HL-60 (cell line): ENCODE results near the gene LAMB3. TPM values are rescaled to one million over a fixed set of nuclear protein-coding genes. Genes with fewer than 3 reads are reported as not detected.

ENCODE experiments used
- DNase-seq, 2 experiments: peaks; one replicate each; pipeline ENCODE4 v3.0.0-alpha.2; 2010 to 2020; ENCODE audit warnings: low read depth in 1 of 2, low spot score in 1 of 2
- H3K27ac ChIP-seq: fragments of 250-450 bp; sonication (Bioruptor Pico); replicated peaks from 2 replicates; pipeline ENCODE4 v1.5.1; 2020; ENCODE audit warnings: mild to moderate bottlenecking, moderate library complexity
- H3K27me3 ChIP-seq: fragments of 250-450 bp; sonication (Bioruptor Pico); 2 replicates; pipeline ENCODE4 v1.5.1; 2021; ENCODE audit warnings: mild to moderate bottlenecking, moderate library complexity; ENCODE audit not compliant: insufficient read depth, poor library complexity, severe bottlenecking
- H3K4me3 ChIP-seq: replicated peaks from 2 replicates; pipeline ENCODE4 v1.5.1; 2011; ENCODE audit warnings: mild to moderate bottlenecking, control low read depth, low read length; ENCODE audit not compliant: insufficient read depth
- GABPA ChIP-seq: IDR thresholded peaks from 2 replicates; pipeline ENCODE4 v1.6.1; 2012; ENCODE audit warnings: low read depth
- POLR2AphosphoS5 ChIP-seq: IDR thresholded peaks from 2 replicates; pipeline ENCODE4 v1.6.1; 2012; ENCODE audit warnings: low read depth
- SPI1 ChIP-seq: IDR thresholded peaks from 2 replicates; pipeline ENCODE4 v1.6.1; 2012; ENCODE audit warnings: low read depth, mild to moderate bottlenecking, borderline replicate concordance
- microRNA-seq: library from miRNA; unstranded; fragments of <30 nt; microRNA quantifications from one replicate; pipeline ENCODE4, GENCODE V29; 2018
- TF ChIP-seq, protein P1 (sequence below): IDR thresholded peaks from one replicate; pipeline ENCODE4 v1.5.1; 2011; ENCODE audit warnings: low read length, control low read depth, inconsistent platforms; ENCODE audit not compliant: insufficient read depth

LAMB3 gene

DNA sequence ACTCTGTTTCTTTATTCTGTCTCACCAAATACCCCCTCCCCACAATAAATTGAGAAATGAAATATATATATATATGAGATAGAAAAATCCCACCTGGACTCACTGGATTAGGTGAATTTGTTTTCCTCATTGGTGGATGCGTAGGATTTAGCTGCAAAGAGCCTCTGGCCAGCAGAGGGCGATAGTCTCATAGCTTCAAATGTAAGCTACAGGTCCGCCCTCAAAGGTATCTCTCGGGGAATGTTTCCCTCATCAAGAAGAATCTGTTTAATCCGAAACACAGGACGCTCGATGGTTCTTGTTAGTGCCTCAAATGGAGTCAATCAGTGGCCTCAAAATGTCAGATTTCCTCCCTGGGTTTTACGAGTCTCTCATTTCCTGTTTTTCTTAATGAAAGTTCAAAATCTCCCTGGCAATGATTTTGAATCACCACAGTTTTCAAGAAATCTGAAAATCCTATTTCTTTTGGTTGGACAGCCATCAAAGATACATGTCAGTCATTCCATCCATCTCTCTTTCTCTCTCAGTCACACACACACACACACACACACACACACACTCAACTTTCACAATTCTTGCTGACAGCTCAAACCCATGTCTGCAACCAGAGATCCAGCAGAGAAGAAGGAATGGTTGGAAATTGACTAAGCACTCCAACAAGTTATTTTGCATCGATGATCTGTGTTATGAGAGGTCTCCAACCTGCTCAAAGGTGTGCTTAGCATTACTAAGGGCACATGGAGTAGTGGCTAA lies 82.6 kb downstream of the LAMB3 start:
- H3K27ac ChIP-seq: no peak overlapping the region
- peak; percentile 29 to 52 for DNase-seq
- no peak for TF ChIP-seq POLR2AphosphoS5
- TF ChIP-seq, protein P1, sequence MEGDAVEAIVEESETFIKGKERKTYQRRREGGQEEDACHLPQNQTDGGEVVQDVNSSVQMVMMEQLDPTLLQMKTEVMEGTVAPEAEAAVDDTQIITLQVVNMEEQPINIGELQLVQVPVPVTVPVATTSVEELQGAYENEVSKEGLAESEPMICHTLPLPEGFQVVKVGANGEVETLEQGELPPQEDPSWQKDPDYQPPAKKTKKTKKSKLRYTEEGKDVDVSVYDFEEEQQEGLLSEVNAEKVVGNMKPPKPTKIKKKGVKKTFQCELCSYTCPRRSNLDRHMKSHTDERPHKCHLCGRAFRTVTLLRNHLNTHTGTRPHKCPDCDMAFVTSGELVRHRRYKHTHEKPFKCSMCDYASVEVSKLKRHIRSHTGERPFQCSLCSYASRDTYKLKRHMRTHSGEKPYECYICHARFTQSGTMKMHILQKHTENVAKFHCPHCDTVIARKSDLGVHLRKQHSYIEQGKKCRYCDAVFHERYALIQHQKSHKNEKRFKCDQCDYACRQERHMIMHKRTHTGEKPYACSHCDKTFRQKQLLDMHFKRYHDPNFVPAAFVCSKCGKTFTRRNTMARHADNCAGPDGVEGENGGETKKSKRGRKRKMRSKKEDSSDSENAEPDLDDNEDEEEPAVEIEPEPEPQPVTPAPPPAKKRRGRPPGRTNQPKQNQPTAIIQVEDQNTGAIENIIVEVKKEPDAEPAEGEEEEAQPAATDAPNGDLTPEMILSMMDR: peak; percentile 93
- peaks cover 2% of the 10 kb centered on the region for H3K27me3 ChIP-seq
- H3K4me3 ChIP-seq: no peak overlapping the region

DNA sequence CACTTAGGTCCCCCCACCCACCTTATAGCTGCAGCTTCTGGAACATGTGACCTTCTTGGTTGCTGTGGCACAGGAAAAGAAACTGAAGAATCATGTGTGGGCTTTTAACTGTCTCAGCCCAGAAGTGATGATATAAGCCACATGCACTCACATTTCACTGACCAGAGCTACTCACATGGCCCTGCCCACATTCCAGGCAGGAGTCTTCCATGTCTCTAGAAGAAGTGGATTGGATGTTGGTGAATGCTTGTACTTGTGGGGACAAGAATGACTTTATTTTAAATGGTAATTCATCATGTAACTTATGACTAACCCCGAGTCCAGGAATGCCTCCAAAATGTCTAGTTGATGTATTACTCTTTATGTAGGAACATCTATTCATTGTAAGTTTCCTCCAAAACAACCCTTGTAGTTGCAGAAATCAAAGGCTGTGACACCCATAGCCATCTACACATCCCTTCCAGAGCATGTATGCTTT lies 84.5 kb downstream of the LAMB3 start:
- TF ChIP-seq SPI1 (no peak), GABPA (no peak)
- peaks cover 2% of the 10 kb centered on the region for H3K27me3 ChIP-seq
- H3K4me3 ChIP-seq: no peak overlapping the region
- no peak overlapping the region for H3K27ac ChIP-seq
- DNase-seq: no peak

DNA sequence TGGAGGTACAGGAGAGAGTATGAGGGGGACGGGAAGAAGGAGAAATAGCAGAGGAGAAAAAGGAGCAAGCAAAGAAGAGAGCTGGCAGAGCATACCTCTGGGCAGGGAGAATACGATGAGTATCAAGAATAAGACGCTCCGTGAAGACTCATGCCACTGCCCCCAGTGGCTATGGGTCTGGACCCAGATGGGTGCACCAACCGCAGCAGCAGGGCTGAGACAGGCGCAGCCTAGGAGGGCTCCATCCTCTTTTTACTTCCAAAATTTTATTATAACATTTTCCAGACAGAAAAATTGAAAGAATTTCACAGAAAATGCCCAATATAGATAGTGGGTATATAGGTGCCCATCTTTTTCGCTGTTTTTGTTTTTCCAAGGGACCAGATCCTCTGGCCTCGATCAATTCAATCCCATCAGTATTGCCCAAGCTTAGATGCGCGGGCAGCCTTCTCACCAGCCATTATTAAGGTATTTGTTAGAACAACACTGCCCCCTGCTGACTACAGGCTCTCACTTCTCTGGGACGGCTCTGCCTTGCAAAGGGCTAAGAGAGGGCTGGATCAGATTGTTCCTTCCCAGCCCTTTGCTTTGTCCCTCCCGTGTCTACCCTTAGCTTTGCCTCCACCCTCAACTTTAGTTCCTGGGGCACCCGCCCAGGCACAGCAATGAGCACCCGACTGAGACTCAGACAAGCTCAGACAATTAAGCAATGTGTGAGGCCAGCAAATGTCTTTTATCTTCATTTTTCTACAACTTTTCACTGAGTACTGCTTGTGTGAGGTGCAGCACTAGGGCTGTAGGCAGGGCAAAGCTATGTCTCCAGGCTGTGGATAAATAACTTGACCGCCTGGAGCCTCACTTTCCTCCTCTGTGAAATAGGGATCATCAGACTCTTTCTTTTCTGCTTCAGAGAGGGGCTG lies 86.2 kb downstream of the LAMB3 start:
- no peak overlapping the region for H3K27ac ChIP-seq
- no peak overlapping the region for H3K4me3 ChIP-seq
- DNase-seq: peak in 1 of 2 experiments; percentile 73
- H3K27me3 ChIP-seq: peaks cover 2% of the 10 kb centered on the region
- no peak for TF ChIP-seq SPI1
- TF ChIP-seq, protein P1: peak; percentile 74

Small RNAs within 50 kb of the gene (microRNA-seq; reads per million reads assigned to microRNA genes)
- gene MIR4260: not detected
